MG63 (cell line): ENCODE results near the gene OR5C1. TPM values are rescaled to one million over a fixed set of nuclear protein-coding genes. Genes with fewer than 3 reads are reported as not detected.
"Not testable (repeated sequence)": the region's sequence is repeated elsewhere in the genome, so short reads cannot be mapped to it uniquely, and the experiment has no call there.

Source experiments
- DNase-seq: peaks from one replicate; pipeline ENCODE4 v3.0.0-alpha.2; 2020
- H3K27me3 ChIP-seq: fragments of 250-450 bp; sonication (Bioruptor Pico); 2 replicates; pipeline ENCODE4 v1.5.1; 2020; ENCODE audit warnings: mild to moderate bottlenecking, moderate library complexity
- H3K36me3 ChIP-seq: fragments of 250-450 bp; sonication (Bioruptor Pico); 2 replicates; pipeline ENCODE4 v1.5.1; 2020; ENCODE audit warnings: mild to moderate bottlenecking, moderate library complexity
- H3K4me3 ChIP-seq: fragments of 250-450 bp; sonication (Bioruptor Pico); 2 replicates; pipeline ENCODE4 v1.5.1; 2020; ENCODE audit warnings: mild to moderate bottlenecking, moderate library complexity
- H3K9me3 ChIP-seq: fragments of 250-450 bp; sonication (Bioruptor Pico); 2 replicates; pipeline ENCODE4 v1.5.1; 2020; ENCODE audit warnings: mild to moderate bottlenecking, moderate library complexity
- total RNA-seq: library from RNA; depleted of rRNA; stranded (reverse); fragments of >200 nt; shearing (Covaris generic); gene quantifications from 2 replicates; pipeline ENCODE4 v1.2.3, GENCODE V29; 2014; ENCODE audit warnings: low replicate concordance; rRNA removed

Gene OR5C1
- total RNA-seq, 1 experiment from 2014 or later = not detected

DNA sequence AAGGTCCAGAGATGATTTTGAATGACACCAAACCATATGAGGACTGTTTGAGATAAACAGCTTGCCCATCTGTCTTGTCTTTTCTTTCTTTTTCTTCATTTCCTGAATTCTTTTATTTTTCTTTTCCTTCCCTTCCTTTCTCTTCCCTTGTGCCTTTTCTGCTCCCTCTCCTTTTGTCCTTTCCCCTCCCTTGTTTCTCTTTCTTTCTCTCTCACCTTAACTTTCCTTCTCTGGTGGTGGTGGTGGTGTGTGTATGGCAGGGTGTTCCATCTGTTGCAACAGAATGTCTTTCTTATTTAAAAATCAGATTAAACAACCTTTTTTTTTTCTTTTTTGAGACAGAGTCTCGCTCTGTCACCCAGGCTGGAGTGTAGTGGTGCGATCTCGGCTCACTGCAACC is 43.5 kb downstream of the OR5C1 start:
- Histone ChIP-seq H3K27me3 (no peaks in the 10 kb centered on the region), H3K9me3 (no peaks in the 10 kb centered on the region), H3K4me3 (no peak overlapping the region), H3K36me3 (0 out of 2 replicates have a peak, but pooled peaks cover 2% of the 10 kb centered on the region)
- no peak for DNase-seq

DNA sequence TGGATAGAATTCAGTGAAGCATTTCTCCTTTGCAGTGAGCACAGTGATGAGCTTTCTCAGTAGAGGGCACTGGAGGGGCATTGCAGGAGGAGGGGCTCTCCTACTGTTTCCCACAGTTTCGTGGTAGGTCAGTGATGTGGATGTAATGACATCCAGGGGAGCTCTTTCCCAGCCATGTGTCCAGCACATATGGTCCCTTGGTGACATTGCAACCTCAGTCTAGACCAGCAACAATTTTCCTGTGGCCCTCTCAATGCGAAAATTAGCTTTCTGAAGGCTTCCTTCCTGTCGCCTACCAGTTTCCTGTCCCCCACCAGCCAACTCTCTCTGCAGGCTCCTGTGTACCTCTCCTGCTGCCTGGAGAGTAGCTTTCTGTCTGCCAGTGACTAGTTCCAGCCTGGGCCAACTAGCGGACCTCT is 46.6 kb downstream of the OR5C1 start:
- Histone ChIP-seq H3K9me3 (no peaks in the 10 kb centered on the region), H3K4me3 (no peak overlapping the region), H3K36me3 (no peaks in the 10 kb centered on the region), H3K27me3 (no peaks in the 10 kb centered on the region)
- DNase-seq = no peak

DNA sequence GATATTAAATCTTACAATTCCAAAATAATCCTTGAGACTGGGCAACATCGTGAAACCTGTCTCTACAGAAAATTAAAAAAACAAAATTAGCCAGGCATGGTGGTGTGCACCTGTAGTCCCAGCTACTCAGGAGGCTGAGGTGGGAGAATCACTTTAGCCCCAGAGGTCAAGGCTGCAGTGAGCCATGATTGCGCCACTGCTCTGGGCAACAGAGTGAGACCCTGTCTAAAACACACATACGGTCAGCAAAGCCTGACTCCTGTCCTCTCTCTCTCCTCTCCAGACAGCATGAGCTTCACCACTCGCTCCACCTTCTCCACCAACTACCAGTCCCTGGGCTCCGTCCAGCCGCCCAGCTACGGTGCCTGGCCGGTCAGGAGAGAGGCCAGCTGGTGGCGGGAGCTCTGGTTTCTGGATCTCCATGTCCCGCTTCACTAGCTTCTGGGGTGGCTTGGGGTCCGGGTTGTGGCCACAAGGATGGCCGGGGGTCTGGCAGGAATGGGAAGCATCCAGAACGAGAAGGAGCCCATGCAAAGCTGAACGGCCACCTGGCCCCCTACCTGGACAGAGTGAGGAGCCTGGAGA is 48.6 kb downstream of the OR5C1 start:
- H3K27me3 ChIP-seq = 0 out of 2 replicates have a peak, but pooled peaks cover 3% of the 10 kb centered on the region
- no peaks in the 10 kb centered on the region for H3K9me3 ChIP-seq
- no peak for DNase-seq
- no peak overlapping the region for H3K4me3 ChIP-seq
- H3K36me3 ChIP-seq = no peaks in the 10 kb centered on the region

DNA sequence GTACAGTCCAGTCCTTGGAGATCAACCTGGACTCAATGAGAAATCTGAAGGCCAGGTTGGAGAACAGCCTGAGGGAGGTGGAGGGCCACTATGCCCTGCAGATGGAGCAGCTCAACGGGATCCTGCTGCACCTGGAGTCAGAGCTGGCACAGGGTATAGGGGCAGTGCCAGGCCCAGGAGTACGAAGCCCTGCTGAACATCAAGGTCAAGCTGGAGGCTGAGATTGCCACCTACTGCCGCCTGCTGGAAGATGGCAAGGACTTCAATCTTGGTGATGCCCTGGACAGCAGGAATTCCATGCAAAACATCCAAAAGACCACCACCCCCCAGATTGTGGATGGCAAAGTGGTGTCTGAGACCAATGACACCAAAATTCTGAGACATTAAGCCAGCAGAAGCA is 49.7 kb downstream of the OR5C1 start:
- H3K9me3 ChIP-seq, H3K27me3 ChIP-seq, DNase-seq, H3K36me3 ChIP-seq, H3K4me3 ChIP-seq: not testable (repeated sequence)

Other genes with a start within 250 kb of the OR5C1 start
- gene OR1N2, start 235.8 kb upstream of the OR5C1 start, total RNA-seq = not detected in 2 replicates
- not detected in 2 replicates for gene OR1L8, start 205.5 kb upstream of the OR5C1 start, total RNA-seq
- gene OR1Q1, start 174.2 kb upstream of the OR5C1 start, total RNA-seq = not detected in 2 replicates
- not detected in 2 replicates for gene OR1B1, start 131.3 kb upstream of the OR5C1 start, total RNA-seq
- not detected in 2 replicates for gene OR1L1, start 127.2 kb upstream of the OR5C1 start, total RNA-seq
- not detected in 2 replicates for gene OR1L3, start 113.8 kb upstream of the OR5C1 start, total RNA-seq
- gene OR1L4, start 64.9 kb upstream of the OR5C1 start, total RNA-seq = not detected in 2 replicates
- not detected in 2 replicates for gene OR1L6, start 46.6 kb upstream of the OR5C1 start, total RNA-seq
- not detected in 2 replicates for gene OR1K1, start 11.2 kb downstream of the OR5C1 start, total RNA-seq
- gene PDCL, start 39.7 kb downstream of the OR5C1 start, total RNA-seq = 23.4 and 25.8 TPM in 2 replicates
- 17.6 and 25.1 TPM in 2 replicates for gene RC3H2, start 116.4 kb downstream of the OR5C1 start, total RNA-seq
- 4.3 and 8.0 TPM in 2 replicates for gene ZBTB6, start 124.4 kb downstream of the OR5C1 start, total RNA-seq
- gene ZBTB26, start 142.6 kb downstream of the OR5C1 start, total RNA-seq = 0.82 and 2.3 TPM in 2 replicates
- 15.3 and 50.2 TPM in 2 replicates for gene RABGAP1, start 152.1 kb downstream of the OR5C1 start, total RNA-seq
- gene GPR21, start 244.7 kb downstream of the OR5C1 start, total RNA-seq = not detected in 2 replicates